Stimulated activated CD8-positive, alpha-beta memory T cell treated with anti-CD3 and anti-CD28 coated beads, Interleukin-12 subunit alpha, Interleukin-12 subunit beta, amount 100 ng/mL, for 1 hour (primary cell): ENCODE measurements around the gene RNPS1.

Source experiments
- DNase-seq: peaks from one replicate; pipeline ENCODE4 v3.0.0-alpha.2; 2020; ENCODE audit warnings: low read depth

The RNPS1 gene, protein sequence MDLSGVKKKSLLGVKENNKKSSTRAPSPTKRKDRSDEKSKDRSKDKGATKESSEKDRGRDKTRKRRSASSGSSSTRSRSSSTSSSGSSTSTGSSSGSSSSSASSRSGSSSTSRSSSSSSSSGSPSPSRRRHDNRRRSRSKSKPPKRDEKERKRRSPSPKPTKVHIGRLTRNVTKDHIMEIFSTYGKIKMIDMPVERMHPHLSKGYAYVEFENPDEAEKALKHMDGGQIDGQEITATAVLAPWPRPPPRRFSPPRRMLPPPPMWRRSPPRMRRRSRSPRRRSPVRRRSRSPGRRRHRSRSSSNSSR

DNA sequence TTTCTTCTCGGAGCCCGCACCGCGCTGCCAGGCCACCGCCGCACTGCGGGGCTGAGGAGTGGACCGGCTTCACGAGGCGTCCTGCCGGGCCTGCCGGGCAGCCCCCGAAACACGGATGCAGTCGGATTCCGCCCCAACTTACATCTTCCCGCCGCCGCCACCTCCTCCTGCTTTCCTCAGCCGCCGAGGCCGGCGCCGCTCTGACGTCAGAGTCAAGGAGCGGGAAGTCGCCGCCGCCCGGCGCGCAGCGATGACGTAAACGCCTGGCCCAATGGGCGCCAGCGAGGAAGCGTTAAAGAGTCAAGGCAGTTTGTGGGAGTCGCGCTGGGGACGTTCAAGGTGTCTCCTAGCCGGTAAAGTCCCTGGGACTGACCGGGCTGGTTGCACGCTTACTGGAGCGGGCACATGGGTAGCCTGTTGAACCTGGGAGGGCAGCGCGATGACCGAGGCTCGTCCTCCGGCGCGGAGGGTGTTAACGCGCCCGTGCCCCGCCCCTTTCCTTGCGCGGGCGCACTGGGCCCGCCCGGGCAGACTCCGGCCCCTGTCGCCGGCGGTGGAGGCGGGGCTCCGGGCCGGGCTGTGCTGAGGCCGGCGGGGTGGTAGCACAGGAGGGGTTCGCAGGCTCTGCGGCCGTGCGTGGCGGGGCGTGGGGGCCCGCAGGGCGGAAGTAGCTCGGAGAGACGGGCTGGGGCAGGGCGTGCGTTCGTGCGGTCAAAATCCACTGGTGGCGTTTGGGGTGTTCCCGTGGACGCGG lies at the start of gene RNPS1:
TSS of gene RNPS1 (minus strand) at position 214 of the 754 bp plus-strand sequence. CDS start 3,483 bp downstream, outside the sequence.
- DNase-seq, result peak; percentile 95

DNA sequence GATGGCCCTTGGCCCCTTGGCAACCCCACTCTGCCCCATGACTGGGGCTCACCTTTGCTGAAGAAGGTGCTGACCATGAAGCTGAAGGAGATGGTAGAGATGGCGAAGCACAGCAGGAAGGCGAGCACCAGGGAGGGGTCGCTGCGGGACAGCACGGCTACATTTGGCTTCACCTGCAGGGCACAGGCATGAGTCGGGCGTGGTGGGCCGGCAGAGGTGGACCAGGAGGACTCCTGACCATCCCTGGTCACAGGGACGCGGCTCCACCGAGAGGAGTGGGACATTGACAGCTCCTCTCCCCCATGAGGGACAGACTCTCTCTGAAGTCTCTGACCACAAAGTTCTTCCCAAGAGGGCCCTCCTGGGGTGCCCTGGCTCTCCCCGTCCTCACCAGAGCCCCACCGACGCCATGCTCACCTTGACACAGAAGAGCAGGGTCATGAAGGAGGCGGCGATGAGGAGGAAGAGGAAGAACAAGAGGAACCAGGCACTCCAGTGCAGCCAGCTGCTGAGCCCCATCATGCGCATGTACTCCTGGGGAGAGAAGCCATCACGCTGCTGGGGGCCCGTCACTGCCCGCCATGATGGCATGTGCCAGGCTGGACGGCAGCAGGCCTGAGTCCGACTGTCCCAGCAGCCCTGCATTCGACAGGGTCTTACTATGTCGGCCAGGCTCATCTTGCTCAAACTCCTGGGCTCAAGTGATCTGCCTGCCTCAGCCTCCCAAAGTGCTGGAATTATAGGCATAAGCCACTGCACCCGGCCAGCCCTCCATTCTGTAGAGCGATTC lies 49.5 kb upstream of the RNPS1 start:
- DNase-seq, result no peak

GRCh38 chr16:2308089-2308962 lies 40.4 kb upstream of the RNPS1 start:
- DNase-seq, result no peak

DNA sequence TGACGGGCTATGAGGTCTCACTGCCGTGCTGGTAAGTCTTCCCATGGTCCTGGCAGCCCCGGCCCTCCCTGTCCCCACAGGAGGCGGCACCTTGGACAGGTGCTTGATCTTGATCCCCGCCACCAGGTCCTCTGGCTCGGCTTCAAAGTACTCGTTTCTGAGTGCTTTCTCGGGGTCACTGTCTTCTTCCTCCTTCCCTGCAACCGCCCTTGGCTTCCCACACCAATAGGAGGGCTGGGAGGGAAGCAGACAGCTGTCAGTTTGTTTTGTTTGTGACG lies 31.9 kb upstream of the RNPS1 start:
- DNase-seq, result no peak

- no peak for DNase-seq
Observed at GRCh38 chr16:2299121-2299914, 31.4 kb upstream of the RNPS1 start.

DNA sequence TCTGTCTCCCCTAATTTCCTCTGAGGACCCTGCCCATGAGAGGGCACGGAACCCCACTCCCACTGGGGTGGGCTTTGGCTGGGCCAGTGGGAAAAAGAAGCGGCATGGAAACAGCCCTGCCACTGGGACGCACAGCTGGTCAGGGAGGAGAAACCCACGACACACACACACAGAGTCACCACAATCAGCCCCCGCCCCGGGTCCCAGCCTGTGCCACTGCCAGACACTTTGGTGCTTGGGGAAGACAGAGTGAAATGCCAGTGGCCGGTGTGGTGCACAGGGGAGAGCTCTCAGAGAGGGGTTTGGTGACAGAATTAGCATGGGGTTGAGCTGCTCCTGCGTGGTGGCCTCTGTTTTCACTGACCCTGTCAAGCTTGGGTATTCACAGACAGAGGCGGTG lies 30.7 kb upstream of the RNPS1 start:
- DNase-seq, result no peak

GRCh38 chr16:2297506-2297860 lies 29.6 kb upstream of the RNPS1 start:
- no peak for DNase-seq

DNA sequence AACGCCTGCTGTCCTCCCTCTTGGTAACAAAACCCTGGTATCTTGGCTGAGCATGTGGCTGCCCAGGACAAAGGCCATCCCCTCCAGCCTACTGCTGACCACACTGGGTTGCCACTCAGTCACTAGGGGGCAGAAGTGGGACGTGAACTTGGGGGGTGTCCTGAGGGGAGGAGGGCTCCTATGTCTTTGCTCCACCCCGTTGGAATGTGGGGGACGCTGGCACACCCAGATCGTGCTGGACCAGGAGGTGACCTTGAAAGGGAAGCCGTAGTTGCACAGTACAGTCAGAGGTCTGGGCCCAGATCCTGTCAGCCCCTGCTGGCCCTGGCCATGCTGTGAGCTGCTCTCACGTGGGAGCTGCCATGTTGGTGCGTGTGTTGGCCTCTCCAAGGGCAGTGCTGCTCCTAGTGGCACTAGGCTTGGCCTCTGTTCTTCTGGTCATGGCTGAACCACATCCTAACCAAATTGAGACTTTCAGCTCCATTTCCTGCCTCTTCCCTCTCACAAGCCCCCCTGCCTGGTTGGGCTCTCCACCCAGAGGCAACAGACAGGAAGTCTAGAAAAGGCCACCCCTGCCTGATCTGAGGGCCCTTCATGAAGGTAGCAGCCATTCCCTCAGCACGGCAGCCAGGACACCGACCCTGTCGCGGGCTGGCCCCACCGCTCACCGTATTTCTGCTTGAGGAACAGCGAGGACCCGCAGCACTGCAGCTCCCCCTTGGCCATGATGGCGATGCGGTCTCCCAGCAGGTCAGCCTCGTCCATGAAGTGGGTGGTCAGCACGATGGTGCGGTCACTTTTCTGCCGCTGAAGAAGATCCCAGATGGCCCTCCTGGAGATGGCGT lies 29.0 kb upstream of the RNPS1 start:
- no peak for DNase-seq

DNA sequence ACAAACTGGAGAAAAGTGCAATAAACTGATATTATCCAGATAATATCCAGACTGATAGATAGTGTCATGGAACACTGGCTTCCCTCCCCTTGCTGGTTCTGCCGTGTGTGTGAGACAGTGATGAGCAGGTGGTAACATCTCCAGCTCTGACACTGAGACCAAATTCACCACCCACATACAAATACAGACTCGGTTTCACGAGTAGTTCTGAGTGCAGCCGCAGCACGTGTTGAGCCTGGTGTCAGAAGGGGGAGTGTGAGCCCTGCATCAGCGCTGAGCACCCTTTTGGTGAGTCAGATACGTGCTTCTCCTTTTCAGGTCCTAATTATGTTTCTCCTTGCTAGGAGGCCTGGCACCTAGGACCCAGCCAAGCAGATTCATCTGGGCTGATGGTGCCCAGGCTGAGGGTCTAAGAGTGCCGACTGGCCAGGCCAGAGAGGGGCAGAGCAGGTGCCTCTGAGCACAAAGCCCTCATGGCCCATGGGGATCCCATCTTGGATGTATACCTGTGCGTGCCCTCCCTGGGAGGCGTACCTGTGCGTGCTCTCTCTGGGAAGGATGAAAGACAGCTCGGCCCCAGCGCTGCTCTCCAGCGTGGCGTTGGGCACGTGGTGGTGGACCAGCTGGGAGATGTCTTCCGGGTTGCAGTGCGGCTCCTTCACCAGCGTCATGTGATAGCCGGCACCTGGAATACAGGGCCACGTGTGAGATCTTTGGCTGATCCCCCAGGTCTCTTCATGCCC lies 27.3 kb upstream of the RNPS1 start:
- no peak for DNase-seq

GRCh38 chr16:2292221-2292620 lies 24.3 kb upstream of the RNPS1 start:
- DNase-seq, result no peak

- no peak for DNase-seq
Observed at GRCh38 chr16:2289282-2289681, 21.4 kb upstream of the RNPS1 start.

GRCh38 chr16:2288726-2289125 lies 20.8 kb upstream of the RNPS1 start:
- no peak for DNase-seq

GRCh38 chr16:2287916-2288547 lies 20.1 kb upstream of the RNPS1 start:
- DNase-seq, result no peak

GRCh38 chr16:2286550-2286949 lies 18.6 kb upstream of the RNPS1 start:
- DNase-seq, result no peak

DNA sequence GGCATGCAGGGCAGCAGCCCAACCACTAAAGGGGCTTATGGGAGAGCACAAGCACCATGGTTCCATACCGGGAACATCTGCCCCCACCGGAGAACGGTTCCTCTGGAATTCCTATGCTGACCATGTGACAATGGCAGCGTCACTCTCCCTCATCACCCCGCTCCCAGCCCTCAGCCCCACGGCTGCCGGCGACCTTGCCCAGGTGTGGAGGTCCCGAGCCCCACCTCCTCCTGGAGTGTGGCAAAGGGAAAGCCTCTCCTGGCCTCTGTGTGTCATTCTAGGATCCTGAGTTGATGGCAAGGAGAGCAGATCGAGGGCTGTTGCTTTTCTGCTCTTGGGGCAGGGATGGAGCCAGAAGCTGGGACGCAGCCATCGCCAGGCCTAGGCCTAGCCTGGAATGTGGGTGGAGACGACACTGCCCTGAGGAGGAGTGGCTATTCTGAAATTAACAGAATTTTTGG lies 17.8 kb upstream of the RNPS1 start:
- no peak for DNase-seq

DNA sequence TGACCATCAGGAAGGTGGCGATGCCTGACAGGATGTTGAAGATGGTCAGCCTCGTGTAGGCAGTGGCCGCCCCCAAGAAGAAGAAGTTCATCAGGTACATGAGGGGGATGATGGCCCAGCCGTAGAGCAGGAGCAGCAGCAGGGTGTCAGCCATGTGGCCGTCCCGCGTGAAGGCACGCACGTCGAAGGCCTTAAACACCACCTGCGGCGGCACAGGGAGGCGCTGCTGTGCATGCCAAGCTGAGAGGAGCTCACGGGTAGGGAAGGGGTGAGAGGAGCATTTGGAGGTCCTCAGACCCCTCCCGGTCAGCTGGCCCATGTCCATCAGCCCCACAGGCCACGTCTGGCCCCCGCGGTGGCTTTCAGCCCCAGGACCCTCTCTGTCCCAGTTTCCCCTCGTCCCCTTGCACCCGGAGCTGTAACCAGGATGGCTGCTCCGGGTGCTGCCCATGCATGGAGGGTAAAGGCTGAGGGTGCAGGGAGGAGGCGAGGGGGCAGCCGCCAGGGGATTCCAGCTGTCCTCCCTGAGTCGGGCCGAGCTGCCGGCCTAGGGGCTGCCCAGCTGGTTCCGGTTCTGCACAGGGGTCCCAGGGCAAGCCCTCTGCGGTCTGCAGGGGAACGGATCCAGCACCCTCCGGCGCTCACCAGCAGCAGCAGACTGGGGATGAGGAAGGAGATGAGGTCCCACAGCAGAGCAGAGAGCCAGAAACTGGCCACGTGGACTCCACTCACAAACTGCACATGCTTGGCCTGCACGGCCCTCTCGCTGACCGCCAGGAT lies 17.1 kb upstream of the RNPS1 start:
- no peak for DNase-seq

DNA sequence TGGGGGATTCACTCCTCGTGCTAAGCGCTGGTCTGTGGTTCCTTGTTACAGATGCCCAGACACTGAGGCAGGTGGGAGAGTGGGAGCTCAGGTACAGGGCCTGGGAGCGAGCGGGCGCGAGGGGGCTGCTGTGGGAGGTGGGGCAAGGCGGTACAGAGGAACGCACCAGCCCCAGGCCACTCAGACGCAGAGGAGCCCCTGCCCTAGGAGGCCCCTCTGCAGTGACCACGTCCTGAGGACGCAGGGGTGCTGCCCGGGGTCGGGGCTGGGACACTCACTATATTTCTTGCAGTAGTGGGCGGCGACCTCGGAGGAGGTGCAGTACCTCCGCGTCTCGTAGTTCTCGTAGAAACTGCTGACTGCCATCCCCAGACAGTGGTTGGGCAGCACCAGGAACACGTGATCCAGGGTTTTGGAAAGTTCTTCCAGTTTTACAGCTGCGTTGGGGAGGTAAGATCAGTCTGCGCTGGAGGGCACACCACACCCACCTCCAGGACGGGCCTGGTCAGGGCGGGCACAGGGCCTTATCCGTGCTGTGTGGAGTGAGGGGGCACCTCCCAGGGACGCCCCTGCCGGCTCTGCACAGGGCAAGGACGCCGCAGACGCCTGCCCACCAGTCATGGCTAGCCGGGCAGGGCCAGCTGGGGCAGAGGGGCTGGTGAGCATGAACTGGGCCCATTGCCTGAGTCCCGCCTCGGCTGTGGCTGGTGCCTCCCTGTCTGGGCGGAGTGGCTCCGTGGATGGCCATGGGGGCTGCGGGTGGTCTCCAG lies 16.3 kb upstream of the RNPS1 start:
- no peak for DNase-seq
